GOT3 (cell line): ENCODE measurements around the gene ANO8.
"Not testable (repeated sequence)": the region's sequence is repeated elsewhere in the genome, so short reads cannot be mapped to it uniquely, and the experiment has no call there.

Experiments
- DNase-seq: peaks from one replicate; lab custom pipeline; 2025; ENCODE audit warnings: mixed read lengths; lab: John Stamatoyannopoulos, UW

The ANO8 gene

DNA sequence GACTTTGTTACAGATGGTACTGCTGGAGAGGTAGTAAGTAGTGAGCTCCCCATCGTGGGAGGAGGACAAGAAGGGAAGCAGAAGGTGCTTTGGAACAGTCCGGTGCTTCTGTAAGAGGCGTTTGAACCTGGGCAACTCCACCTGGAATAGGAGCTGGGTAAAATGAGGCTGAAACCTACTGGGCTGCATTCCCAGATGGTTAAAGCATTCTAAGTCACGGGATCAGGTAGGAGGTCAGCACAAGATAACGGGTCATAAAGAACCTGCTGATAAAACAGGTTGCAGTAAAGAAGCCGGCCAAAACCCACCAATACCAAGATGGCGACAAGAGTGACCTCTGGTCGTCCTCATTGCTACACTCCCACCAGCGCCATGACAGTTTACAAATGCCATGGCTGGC lies 47.9 kb downstream of the ANO8 start:
- no peak for DNase-seq

DNA sequence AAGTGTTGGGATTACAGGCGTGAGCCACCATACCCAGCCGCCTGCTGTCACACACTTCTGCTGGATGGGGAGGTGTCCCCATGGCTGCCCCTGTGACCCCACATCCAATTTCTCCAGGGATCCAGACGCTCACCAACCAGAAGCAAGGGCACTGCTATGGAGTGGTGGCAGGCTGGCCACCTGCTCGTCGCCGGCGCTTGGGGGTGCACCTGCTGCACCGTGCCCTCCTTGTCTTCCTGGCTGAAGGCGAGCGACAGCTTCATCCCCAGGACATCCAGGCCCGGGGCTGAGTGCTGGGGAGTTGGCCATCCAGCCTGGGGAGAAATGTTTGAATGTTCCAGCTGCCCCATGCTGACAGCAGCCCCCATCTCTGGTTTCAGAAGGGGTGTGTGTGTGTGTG lies 48.4 kb downstream of the ANO8 start:
- no peak for DNase-seq

GRCh38 chr19:17285415-17286135 lies 49.1 kb downstream of the ANO8 start:
- DNase-seq = no peak

- DNase-seq = no peak
Measured at GRCh38 chr19:17283504-17283996, 51.1 kb downstream of the ANO8 start.

DNA sequence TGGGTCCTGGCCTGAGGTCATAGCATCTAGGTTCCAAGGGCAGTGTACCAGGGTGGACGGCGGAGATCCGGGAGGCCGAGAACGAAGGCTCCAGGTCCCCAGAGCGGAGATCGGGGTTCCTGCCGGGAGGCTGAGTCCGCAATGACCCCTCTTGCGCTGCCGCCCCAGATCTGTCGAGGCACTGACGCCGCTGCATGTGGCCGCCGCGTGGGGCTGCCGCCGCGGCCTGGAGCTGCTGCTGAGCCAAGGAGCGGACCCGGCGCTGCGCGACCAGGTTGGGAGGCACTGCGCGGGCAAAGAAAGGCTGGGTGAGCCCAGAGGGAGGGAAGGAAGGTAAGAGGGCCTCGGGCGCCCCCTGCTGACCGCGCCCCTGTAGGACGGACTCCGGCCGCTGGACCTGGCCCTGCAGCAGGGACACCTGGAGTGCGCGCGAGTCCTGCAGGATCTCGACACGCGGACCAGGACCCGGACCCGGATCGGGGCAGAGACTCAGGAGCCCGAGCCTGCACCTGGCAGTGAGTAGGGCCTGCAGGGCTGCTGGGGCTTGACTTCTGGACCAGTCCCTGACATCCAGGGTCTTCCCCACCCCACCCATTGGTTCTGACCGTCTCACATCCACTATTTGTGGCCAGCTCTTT lies 52.0 kb downstream of the ANO8 start:
- peak; percentile 51 for DNase-seq

DNA sequence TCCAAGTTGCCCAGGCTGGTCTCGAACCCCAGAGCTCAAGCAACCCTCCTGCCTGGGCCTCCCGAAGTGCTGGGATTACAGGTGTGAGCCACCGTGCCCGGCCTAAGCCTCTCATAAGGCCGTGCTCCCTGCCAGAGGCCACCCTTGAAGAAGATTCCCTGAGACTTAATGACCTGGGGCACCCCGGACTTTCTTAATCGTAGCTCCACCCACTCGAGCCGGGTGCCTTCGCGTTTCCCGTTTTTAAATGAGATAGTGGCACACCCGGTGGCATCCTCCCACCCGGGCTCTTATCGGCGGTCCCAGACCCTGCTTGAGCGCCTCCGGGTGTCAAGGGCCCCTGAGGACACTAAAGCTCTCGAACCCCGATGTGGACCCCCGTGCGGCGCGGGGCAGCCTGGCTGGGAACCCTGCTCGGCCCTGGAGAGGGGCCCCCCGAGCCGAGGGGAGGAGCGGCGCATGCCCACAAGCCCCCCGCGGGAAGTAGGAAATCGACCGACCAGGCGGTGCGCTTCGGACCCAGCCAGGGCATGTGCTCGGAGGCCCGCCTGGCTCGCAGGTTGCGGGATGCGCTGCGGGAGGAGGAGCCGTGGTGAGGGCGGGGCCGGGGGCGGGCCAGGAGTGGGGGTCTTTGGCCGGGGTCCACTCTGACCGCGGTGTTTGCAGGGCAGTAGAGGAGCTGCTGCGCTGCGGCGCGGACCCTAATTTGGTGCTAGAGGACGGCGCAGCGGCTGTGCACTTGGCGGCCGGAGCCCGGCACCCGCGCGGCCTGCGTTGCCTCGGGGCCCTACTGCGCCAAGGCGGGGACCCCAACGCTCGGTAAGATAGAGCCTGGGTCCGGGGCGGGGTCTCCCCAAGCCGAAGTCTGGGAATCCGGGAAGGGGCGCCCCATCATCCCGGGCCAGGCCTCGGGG lies 53.0 kb downstream of the ANO8 start, which contains the start of gene ANKLE1:
Gene ANKLE1, plus strand, starts transcription at position 511 of the 914 bp plus-strand sequence. Its CDS starts 20 bp downstream, at position 531.
- no peak for DNase-seq

DNA sequence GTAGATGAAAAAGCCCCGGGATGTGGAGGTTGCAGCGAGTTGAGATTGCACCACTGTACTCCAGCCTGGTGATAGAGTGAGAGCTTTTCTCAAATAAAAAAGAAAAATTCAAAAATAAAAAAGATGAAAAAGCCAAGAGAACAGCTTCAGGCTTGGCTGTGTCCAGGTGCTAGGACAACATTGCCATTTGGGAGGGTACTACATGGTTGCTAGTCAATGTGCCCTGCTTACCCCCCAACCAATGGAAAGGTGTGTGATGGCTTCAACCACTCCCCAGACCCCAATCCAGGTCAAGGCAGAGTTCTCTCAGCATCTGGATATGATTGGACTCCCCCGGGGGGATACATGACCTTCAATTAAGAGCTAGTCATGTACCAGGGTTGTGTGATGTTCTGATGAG lies 55.2 kb downstream of the ANO8 start:
- no peak for DNase-seq

- no peak for DNase-seq
Measured at GRCh38 chr19:17275441-17276175, 59.0 kb downstream of the ANO8 start.

DNA sequence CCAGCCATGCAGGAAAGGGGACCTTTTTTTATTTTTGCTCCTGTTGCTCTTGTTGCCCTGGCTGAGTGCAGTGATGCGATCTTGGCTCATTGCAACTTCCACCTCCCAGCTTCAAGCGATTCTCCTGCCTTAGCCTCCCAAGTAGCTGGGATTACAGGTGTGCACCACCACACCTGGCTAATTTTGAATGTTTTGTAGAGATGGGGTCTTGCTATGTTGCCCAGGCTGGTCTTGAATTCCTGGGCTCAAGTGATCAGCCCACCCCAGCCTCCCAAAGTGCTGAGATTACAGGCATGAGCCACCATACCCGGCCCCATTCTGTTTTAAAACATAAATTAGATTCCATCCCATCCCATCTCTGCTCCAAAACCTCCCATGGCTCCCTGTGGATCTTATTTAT lies 59.8 kb downstream of the ANO8 start:
- not testable (repeated sequence) for DNase-seq
